ENCODE results near the gene SERPINB7.

SERPINB7 gene

GRCh38 chr18:63850020-63850419 is 74.8 kb downstream of the SERPINB7 start:
- no peak for DNase-seq

GRCh38 chr18:63850636-63851035 is 75.4 kb downstream of the SERPINB7 start:
- DNase-seq, result no peak

Data from NCI-H446 treated with DMSO at 0.1 percent for 48 hours (cell line).